Loucy (cell line): ENCODE results near the gene CCDC102A.

ENCODE experiments used
- H2AFZ ChIP-seq: fragments of 200-600 bp; sonication (generic); 2 replicates; pipeline ENCODE4 v1.6.0; 2016; ENCODE audit warnings: antibody characterized with exemption, mild to moderate bottlenecking, low read length, moderate library complexity
- H3F3A ChIP-seq: fragments of 200-600 bp; 2 replicates; pipeline ENCODE4 v1.6.0; 2016; ENCODE audit warnings: antibody characterized with exemption, low read depth, mild to moderate bottlenecking
- H3K27me3 ChIP-seq: fragments of 200-600 bp; sonication (generic); 2 replicates; pipeline ENCODE4 v1.6.1; 2014; ENCODE audit warnings: low read length, mild to moderate bottlenecking; ENCODE audit not compliant: insufficient read depth, poor library complexity, severe bottlenecking
- H3K36me3 ChIP-seq: fragments of 200-600 bp; sonication (generic); 2 replicates; pipeline ENCODE4 v1.6.1; 2016; ENCODE audit warnings: low read length; ENCODE audit not compliant: insufficient read depth
- H3K4me1 ChIP-seq: fragments of 200-600 bp; sonication (generic); 2 replicates; pipeline ENCODE4 v1.5.1; 2014; ENCODE audit warnings: low read length, mild to moderate bottlenecking; ENCODE audit not compliant: insufficient read depth, poor library complexity, severe bottlenecking
- H3K4me2 ChIP-seq: fragments of 200-600 bp; sonication (generic); 2 replicates; pipeline ENCODE4 v1.6.0; 2014; ENCODE audit warnings: antibody characterized with exemption, low read length, low read depth, mild to moderate bottlenecking; ENCODE audit not compliant: poor library complexity, severe bottlenecking
- H3K4me3 ChIP-seq: fragments of 200-600 bp; sonication (generic); 2 replicates; pipeline ENCODE4 v1.5.1; 2014; ENCODE audit warnings: low read length, mild to moderate bottlenecking, mixed read lengths; ENCODE audit not compliant: poor library complexity, severe bottlenecking
- H3K79me2 ChIP-seq: fragments of 200-600 bp; sonication (generic); 2 replicates; pipeline ENCODE4 v1.6.1; 2014; ENCODE audit warnings: low read length; ENCODE audit not compliant: insufficient read depth
- H3K9ac ChIP-seq: fragments of 200-600 bp; sonication (generic); 2 replicates; pipeline ENCODE4 v1.6.0; 2014; ENCODE audit warnings: mild to moderate bottlenecking, low read depth, low read length, moderate library complexity; ENCODE audit not compliant: poor library complexity, severe bottlenecking
- H3K9me2 ChIP-seq: fragments of 200-600 bp; sonication (generic); replicated peaks from 2 replicates; pipeline ENCODE4 v1.6.1; 2016; ENCODE audit warnings: low read depth, low read length, mixed read lengths
- H3K9me3 ChIP-seq: fragments of 200-600 bp; sonication (generic); 2 replicates; pipeline ENCODE4 v1.6.1; 2014; ENCODE audit warnings: mild to moderate bottlenecking, antibody characterized with exemption, low read length, low read depth; ENCODE audit not compliant: insufficient read depth
- H4K20me1 ChIP-seq: fragments of 200-600 bp; sonication (generic); 2 replicates; pipeline ENCODE4 v1.6.0; 2014; ENCODE audit warnings: antibody characterized with exemption, low read length, mild to moderate bottlenecking; ENCODE audit not compliant: insufficient read depth, poor library complexity, severe bottlenecking
- CTCF ChIP-seq: fragments of 200-600 bp; sonication (generic); conservative IDR thresholded peaks from 2 replicates; pipeline ENCODE4 v1.5.1; 2014; ENCODE audit warnings: mild to moderate bottlenecking, antibody characterized with exemption, low read length
- EZH2phosphoT487 ChIP-seq: fragments of 200-600 bp; IDR thresholded peaks from 2 replicates; pipeline ENCODE4 v1.6.1; 2018; ENCODE audit warnings: antibody characterized with exemption, mild to moderate bottlenecking, moderate library complexity, borderline replicate concordance

CCDC102A gene

GRCh38 chr16:57537581-57538234 is 1.3 kb upstream of the CCDC102A start:
- H3K4me1 ChIP-seq: peaks cover 58% of the 10 kb centered on the region
- peak overlapping the region; percentile 92 for H3K4me2 ChIP-seq
- peak overlapping the region; percentile 89 for H3K9ac ChIP-seq
- peaks cover 43% of the 10 kb centered on the region for H3K79me2 ChIP-seq
- no peaks in the 10 kb centered on the region for H4K20me1 ChIP-seq
- no peak overlapping the region for H2AFZ ChIP-seq
- H3K9me2 ChIP-seq: no peaks in the 10 kb centered on the region
- no peaks in the 10 kb centered on the region for H3K27me3 ChIP-seq
- TF ChIP-seq CTCF (no peak), EZH2phosphoT487 (no peak)
- no peaks in the 10 kb centered on the region for H3K9me3 ChIP-seq
- H3K36me3 ChIP-seq: no peaks in the 10 kb centered on the region
- H3K4me3 ChIP-seq: peak overlapping the region; percentile 83
- H3F3A ChIP-seq: no peaks in the 10 kb centered on the region

GRCh38 chr16:57537194-57537505 is 779 bp upstream of the CCDC102A start:
- Histone ChIP-seq H3K9ac (peak overlapping the region; percentile 89), H3K4me3 (peak overlapping the region; percentile 83)
- TF ChIP-seq EZH2phosphoT487 (no peak), CTCF (no peak)

GRCh38 chr16:57535680-57536305 is 578 bp downstream of the CCDC102A start:
- peak overlapping the region; percentile 90 for H3K9ac ChIP-seq
- H3F3A ChIP-seq: no peaks in the 10 kb centered on the region
- no peaks in the 10 kb centered on the region for H3K27me3 ChIP-seq
- H3K79me2 ChIP-seq: peaks cover 62% of the 10 kb centered on the region
- no peaks in the 10 kb centered on the region for H3K36me3 ChIP-seq
- H2AFZ ChIP-seq: peak overlapping the region; percentile 87
- H3K4me1 ChIP-seq: peaks cover 75% of the 10 kb centered on the region
- H3K4me2 ChIP-seq: peak overlapping the region; percentile 77
- TF ChIP-seq EZH2phosphoT487: no peak
- no peak for TF ChIP-seq CTCF
- peak overlapping the region; percentile 89 for H3K4me3 ChIP-seq
- no peaks in the 10 kb centered on the region for H4K20me1 ChIP-seq
- no peaks in the 10 kb centered on the region for H3K9me2 ChIP-seq
- H3K9me3 ChIP-seq: no peaks in the 10 kb centered on the region

More at GRCh38 chr16:57537194-57537505, 779 bp upstream of the CCDC102A start:
- Histone ChIP-seq H3K79me2 (peaks cover 49% of the 10 kb centered on the region), H4K20me1 (no peaks in the 10 kb centered on the region), H3K4me1 (peaks cover 61% of the 10 kb centered on the region), H3K4me2 (peak overlapping the region; percentile 92), H3K9me3 (no peaks in the 10 kb centered on the region), H2AFZ (peak overlapping the region; percentile 87), H3K36me3 (no peaks in the 10 kb centered on the region), H3F3A (no peaks in the 10 kb centered on the region), H3K27me3 (no peaks in the 10 kb centered on the region), H3K9me2 (no peaks in the 10 kb centered on the region)
